OCI-LY3 (cell line): ENCODE measurements around the gene LIM2.

Source experiments
- H2AFZ ChIP-seq: fragments of 200-600, 300-600 bp; shearing (Covaris generic); 2 replicates; pipeline ENCODE4 v1.6.0; 2014; ENCODE audit warnings: antibody characterized with exemption, low read depth, low read length
- H3K27ac ChIP-seq: fragments of 200-600, 300-600 bp; sonication (generic); 2 replicates; pipeline ENCODE4 v1.5.1; 2014; ENCODE audit warnings: mild to moderate bottlenecking, low read length, moderate library complexity, mixed read lengths
- H3K27me3 ChIP-seq: fragments of 200-600, 300-600 bp; sonication (generic); 2 replicates; pipeline ENCODE4 v1.6.1; 2014; ENCODE audit warnings: low read depth, low read length, mixed read lengths
- H3K36me3 ChIP-seq: fragments of 200-600, 300-600 bp; sonication (generic); replicated peaks from 2 replicates; pipeline ENCODE3; 2014; ENCODE audit warnings: low read depth, low read length, mixed read lengths
- H3K4me1 ChIP-seq: fragments of 300-600, 200-600 bp; sonication (generic); 2 replicates; pipeline ENCODE4 v1.6.1; 2014; ENCODE audit warnings: low read length, mixed read lengths
- H3K4me2 ChIP-seq: fragments of 200-600, 300-600 bp; sonication (generic); 2 replicates; pipeline ENCODE4 v1.6.1; 2014; ENCODE audit warnings: low read length, mixed read lengths
- H3K4me3 ChIP-seq: fragments of 300-600, 200-600 bp; sonication (generic); 2 replicates; pipeline ENCODE4 v1.5.1; 2014; ENCODE audit warnings: antibody characterized with exemption, mild to moderate bottlenecking, low read length, moderate library complexity
- H3K79me2 ChIP-seq: fragments of 300-600, 200-600 bp; shearing (Covaris generic); 2 replicates; pipeline ENCODE4 v1.6.1; 2014; ENCODE audit warnings: mild to moderate bottlenecking, low read length, mixed read lengths
- H3K9ac ChIP-seq: fragments of 300-600, 200-600 bp; shearing (Covaris generic); 2 replicates; pipeline ENCODE4 v1.6.0; 2014; ENCODE audit warnings: mild to moderate bottlenecking, low read length, moderate library complexity
- H3K9me3 ChIP-seq: fragments of 200-600, 300-600 bp; shearing (Covaris generic); 2 replicates; pipeline ENCODE4 v1.6.1; 2014; ENCODE audit warnings: low read length, mixed read lengths; ENCODE audit not compliant: insufficient read depth
- H4K20me1 ChIP-seq: fragments of 200-600, 300-600 bp; sonication (generic); 2 replicates; pipeline ENCODE4 v1.6.1; 2016; ENCODE audit warnings: low read length, mixed read lengths; ENCODE audit not compliant: insufficient read depth
- CTCF ChIP-seq: fragments of 200-600, 300-600 bp; sonication (generic); IDR thresholded peaks from 2 replicates; pipeline ENCODE4 v1.5.1; 2014; ENCODE audit warnings: antibody characterized with exemption, low read length, low read depth
- EZH2phosphoT487 ChIP-seq: fragments of 200-600 bp; shearing (Covaris generic); IDR thresholded peaks from 2 replicates; pipeline ENCODE4 v1.6.1; 2018; ENCODE audit warnings: antibody characterized with exemption, mixed run types, low read depth

Gene LIM2

GRCh38 chr19:51365211-51365964 lies 22.4 kb downstream of the LIM2 start:
- peak overlapping the region; percentile 51 for H3K27ac ChIP-seq
- H3K4me3 ChIP-seq, result peak overlapping the region; percentile 95
- TF ChIP-seq EZH2phosphoT487 (no peak), CTCF (peak; percentile 37)
- H3K9me3 ChIP-seq, result no peaks in the 10 kb centered on the region
- peak overlapping the region; percentile 90 for H3K9ac ChIP-seq
- no peaks in the 10 kb centered on the region for H4K20me1 ChIP-seq
- peaks cover 12% of the 10 kb centered on the region for H3K4me1 ChIP-seq
- H2AFZ ChIP-seq, result peak overlapping the region; percentile 34
- no peaks in the 10 kb centered on the region for H3K36me3 ChIP-seq
- H3K27me3 ChIP-seq, result no peaks in the 10 kb centered on the region
- H3K79me2 ChIP-seq, result peaks cover 19% of the 10 kb centered on the region
- H3K4me2 ChIP-seq, result peak overlapping the region; percentile 94

- no peaks in the 10 kb centered on the region for H4K20me1 ChIP-seq
- H3K4me2 ChIP-seq, result no peak overlapping the region
- H3K4me3 ChIP-seq, result no peak overlapping the region
- H3K27me3 ChIP-seq, result no peaks in the 10 kb centered on the region
- H3K4me1 ChIP-seq, result peaks cover 12% of the 10 kb centered on the region
- no peak for TF ChIP-seq EZH2phosphoT487
- no peak for TF ChIP-seq CTCF
- no peak overlapping the region for H2AFZ ChIP-seq
- peaks cover 19% of the 10 kb centered on the region for H3K79me2 ChIP-seq
- H3K36me3 ChIP-seq, result no peaks in the 10 kb centered on the region
- no peak overlapping the region for H3K9ac ChIP-seq
- no peaks in the 10 kb centered on the region for H3K9me3 ChIP-seq
- H3K27ac ChIP-seq, result no peak overlapping the region
Measured at GRCh38 chr19:51364200-51365106, 23.3 kb downstream of the LIM2 start.

- no peaks in the 10 kb centered on the region for H3K9me3 ChIP-seq
- H3K4me2 ChIP-seq, result no peak overlapping the region
- no peaks in the 10 kb centered on the region for H3K36me3 ChIP-seq
- H3K27me3 ChIP-seq, result no peaks in the 10 kb centered on the region
- H4K20me1 ChIP-seq, result no peaks in the 10 kb centered on the region
- peaks cover 10% of the 10 kb centered on the region for H3K79me2 ChIP-seq
- H3K4me3 ChIP-seq, result no peak overlapping the region
- H3K4me1 ChIP-seq, result peaks cover 6% of the 10 kb centered on the region
- H3K27ac ChIP-seq, result no peak overlapping the region
- TF ChIP-seq CTCF (no peak), EZH2phosphoT487 (no peak)
- no peak overlapping the region for H2AFZ ChIP-seq
- no peak overlapping the region for H3K9ac ChIP-seq
Measured at GRCh38 chr19:51361239-51361638, 26.5 kb downstream of the LIM2 start.

- Histone ChIP-seq H3K27me3 (no peaks in the 10 kb centered on the region), H3K9ac (no peak overlapping the region), H3K9me3 (no peaks in the 10 kb centered on the region), H4K20me1 (peaks cover 3% of the 10 kb centered on the region; the same call in 1 of the 2 replicates), H3K4me1 (no peaks in the 10 kb centered on the region), H2AFZ (no peak overlapping the region), H3K4me2 (no peak overlapping the region), H3K79me2 (no peaks in the 10 kb centered on the region), H3K27ac (no peak overlapping the region), H3K4me3 (no peak overlapping the region), H3K36me3 (no peaks in the 10 kb centered on the region)
- TF ChIP-seq EZH2phosphoT487 (no peak), CTCF (no peak)
Measured at GRCh38 chr19:51359294-51359693, 28.5 kb downstream of the LIM2 start.
